ENCODE results near the gene PPP1R10.

Gene PPP1R10

DNA sequence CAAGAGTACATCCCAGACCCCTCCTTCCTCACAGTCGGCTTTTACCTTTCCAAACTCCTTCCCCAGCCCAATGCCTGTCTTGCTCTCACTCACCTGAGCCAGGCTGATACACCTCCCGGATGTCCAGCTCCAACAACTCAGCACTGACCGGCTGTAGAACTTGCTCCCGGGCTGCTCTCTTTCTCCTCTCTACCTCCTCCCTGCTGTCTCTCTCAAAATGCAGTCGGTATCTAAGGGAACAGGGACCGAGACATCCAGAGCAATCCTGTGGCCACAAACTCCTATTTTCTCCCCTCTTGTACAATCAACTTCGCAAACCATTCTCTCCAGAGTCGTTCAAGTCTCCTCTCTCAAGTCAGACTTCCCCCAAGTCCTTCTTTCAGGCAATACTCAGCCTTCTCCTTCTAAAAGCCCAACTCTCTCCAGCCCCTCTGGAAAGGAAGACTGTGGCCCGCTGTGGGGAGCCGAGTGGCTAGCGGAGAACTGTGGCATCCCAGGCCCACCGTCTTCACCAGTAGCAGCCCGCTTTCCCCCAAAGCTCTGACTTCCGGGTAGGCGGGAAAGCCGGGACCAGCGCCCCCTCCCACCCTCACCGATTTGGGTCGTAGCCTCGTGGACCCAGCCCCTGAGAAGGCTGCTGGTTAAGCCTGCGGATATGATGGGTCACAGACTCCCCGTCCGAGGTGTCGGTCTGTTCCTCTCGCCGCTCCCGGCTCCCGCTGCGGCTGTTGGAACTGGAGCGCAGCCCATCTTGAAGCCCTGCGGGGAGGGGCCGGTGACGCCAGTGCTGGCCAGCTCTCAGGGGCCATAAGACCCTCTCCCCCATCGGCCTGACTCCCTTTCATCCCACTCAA, 61.9 kb downstream of the PPP1R10 start:
- no peak for FAIRE-seq

DNA sequence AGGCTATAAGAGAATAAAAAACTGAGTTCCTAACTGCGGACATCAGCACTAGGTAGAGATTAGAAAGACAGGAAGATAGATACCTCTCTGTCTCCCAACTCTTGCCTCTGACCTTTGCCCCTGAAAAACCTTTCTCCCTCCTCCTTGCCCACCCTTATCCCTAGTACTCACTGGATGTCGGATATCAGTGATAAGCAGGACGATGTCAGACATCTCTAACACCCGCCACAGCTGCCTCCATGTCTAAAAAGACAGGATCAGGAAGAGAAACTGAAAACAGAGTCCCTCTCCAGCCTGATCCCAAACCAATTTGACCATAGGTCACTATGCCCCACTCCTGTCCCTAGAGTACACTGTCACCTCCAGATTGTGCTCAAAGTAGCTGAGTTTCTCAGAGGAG, 62.6 kb downstream of the PPP1R10 start:
- FAIRE-seq: no peak
